ENCODE data around the gene PFDN1.

Gene PFDN1

GRCh38 chr5:140248414-140248813 lies 54.5 kb downstream of the PFDN1 start:
- Histone ChIP-seq H3K27ac (no peak overlapping the region), H3K4me3 (no peak overlapping the region)
- DNase-seq (ENCODE audit: low spot score), result no peak
- TF ChIP-seq CTCF (IDR thresholded peaks at IDR 0.05), result no peak

GRCh38 chr5:140246378-140247122 lies 56.4 kb downstream of the PFDN1 start:
- H3K27ac ChIP-seq, result peak overlapping the region; percentile 38 to 52

GRCh38 chr5:140245926-140246325 lies 57.0 kb downstream of the PFDN1 start:
- H3K4me3 ChIP-seq, result no peak overlapping the region
- no peak for DNase-seq (ENCODE audit: low spot score)
- peak overlapping the region in 1 of 2 donors; percentile 38 for H3K27ac ChIP-seq
- TF ChIP-seq CTCF (IDR thresholded peaks at IDR 0.05), result no peak

More at GRCh38 chr5:140246378-140247122, 56.4 kb downstream of the PFDN1 start:
- TF ChIP-seq CTCF (IDR thresholded peaks at IDR 0.05), result no peak
- no peak for DNase-seq (ENCODE audit: low spot score)
- H3K4me3 ChIP-seq, result no peak overlapping the region

GRCh38 chr5:140245341-140245740 lies 57.6 kb downstream of the PFDN1 start:
- no peak for TF ChIP-seq CTCF (IDR thresholded peaks at IDR 0.05)
- Histone ChIP-seq H3K4me3 (no peak overlapping the region), H3K27ac (peak overlapping the region in 1 of 2 donors; percentile 28)
- no peak for DNase-seq (ENCODE audit: low spot score)

- TF ChIP-seq CTCF (IDR thresholded peaks at IDR 0.05), result peak; percentile 78
- Histone ChIP-seq H3K27ac (peak overlapping the region in 1 of 2 donors; percentile 28), H3K4me3 (no peak overlapping the region)
- DNase-seq (ENCODE audit: low spot score), result peak; percentile 89
These were observed 58.3 kb downstream of the PFDN1 start for GRCh38 chr5:140244525-140245025.

GRCh38 chr5:140243706-140244250 lies 59.1 kb downstream of the PFDN1 start:
- TF ChIP-seq CTCF (IDR thresholded peaks at IDR 0.05), result no peak
- H3K27ac ChIP-seq, result no peak overlapping the region

More at GRCh38 chr5:140243706-140244250, 59.1 kb downstream of the PFDN1 start:
- DNase-seq (ENCODE audit: low spot score), result no peak
- H3K4me3 ChIP-seq, result no peak overlapping the region
